Stomach (tissue), 4 donors: ENCODE measurements around the gene ADI1.
"Not testable (repeated sequence)": the region's sequence is repeated elsewhere in the genome, so short reads cannot be mapped to it uniquely, and the experiment has no call there.

Experiments used
- POLR2A ChIP-seq, 4 donors: fragments of 450-650 bp; IDR thresholded peaks; one replicate each; pipeline ENCODE4 v1.6.1; 2016; ENCODE audit warnings: antibody characterized with exemption in 4 of 4, control low read depth in 2 of 4, mild to moderate bottlenecking in 1 of 4, moderate library complexity in 1 of 4
- POLR2AphosphoS5 ChIP-seq, 3 donors: sonication (generic); formaldehyde crosslinking; IDR thresholded peaks; one replicate each; pipeline ENCODE4 v1.6.1; 2016; ENCODE audit warnings: antibody characterized with exemption in 3 of 3
- TF ChIP-seq, protein P1 (sequence below), 7 experiments: fragments of 450-650 bp in 4 of 7; fragments of 200-600 bp in 3 of 7; sonication (generic) in 3 of 7; IDR thresholded peaks; one replicate each; pipeline ENCODE4 v1.5.1; 2016 to 2019; ENCODE audit warnings: antibody characterized with exemption in 7 of 7, control low read depth in 2 of 7, mild to moderate bottlenecking in 1 of 7

DNA sequence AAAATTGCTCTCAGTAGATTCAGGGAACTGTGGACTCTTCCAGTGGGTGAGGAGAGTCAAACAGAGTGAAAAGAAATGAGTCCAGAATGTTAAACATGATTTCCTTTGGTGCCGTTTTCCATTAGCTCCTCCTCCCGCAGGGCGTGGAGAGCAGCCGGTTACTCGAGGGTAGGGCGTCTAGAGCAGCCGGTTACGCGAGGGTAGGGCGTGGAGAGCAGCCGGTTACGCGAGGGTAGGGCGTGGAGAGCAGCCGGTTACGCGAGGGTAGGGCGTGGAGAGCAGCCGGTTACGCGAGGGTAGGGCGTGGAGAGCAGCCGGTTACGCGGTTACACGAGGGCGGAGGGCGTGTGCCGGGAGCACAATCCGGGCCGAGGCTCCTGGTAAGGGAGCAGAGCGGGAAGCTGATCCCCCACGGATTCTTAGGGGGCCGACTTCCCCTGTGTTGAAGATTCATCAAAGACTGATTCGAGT, 70.9 kb downstream of the ADI1 start:
- TF ChIP-seq POLR2AphosphoS5, POLR2A (IDR thresholded peaks at IDR 0.05): not testable (repeated sequence)
- TF ChIP-seq, protein P1, sequence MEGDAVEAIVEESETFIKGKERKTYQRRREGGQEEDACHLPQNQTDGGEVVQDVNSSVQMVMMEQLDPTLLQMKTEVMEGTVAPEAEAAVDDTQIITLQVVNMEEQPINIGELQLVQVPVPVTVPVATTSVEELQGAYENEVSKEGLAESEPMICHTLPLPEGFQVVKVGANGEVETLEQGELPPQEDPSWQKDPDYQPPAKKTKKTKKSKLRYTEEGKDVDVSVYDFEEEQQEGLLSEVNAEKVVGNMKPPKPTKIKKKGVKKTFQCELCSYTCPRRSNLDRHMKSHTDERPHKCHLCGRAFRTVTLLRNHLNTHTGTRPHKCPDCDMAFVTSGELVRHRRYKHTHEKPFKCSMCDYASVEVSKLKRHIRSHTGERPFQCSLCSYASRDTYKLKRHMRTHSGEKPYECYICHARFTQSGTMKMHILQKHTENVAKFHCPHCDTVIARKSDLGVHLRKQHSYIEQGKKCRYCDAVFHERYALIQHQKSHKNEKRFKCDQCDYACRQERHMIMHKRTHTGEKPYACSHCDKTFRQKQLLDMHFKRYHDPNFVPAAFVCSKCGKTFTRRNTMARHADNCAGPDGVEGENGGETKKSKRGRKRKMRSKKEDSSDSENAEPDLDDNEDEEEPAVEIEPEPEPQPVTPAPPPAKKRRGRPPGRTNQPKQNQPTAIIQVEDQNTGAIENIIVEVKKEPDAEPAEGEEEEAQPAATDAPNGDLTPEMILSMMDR (IDR thresholded peaks at IDR 0.05), result not testable (repeated sequence)
